ENCODE data around the gene ENSA.
"Not testable (repeated sequence)": the region's sequence is repeated elsewhere in the genome, so short reads cannot be mapped to it uniquely, and the experiment has no call there.

ENSA gene

DNA sequence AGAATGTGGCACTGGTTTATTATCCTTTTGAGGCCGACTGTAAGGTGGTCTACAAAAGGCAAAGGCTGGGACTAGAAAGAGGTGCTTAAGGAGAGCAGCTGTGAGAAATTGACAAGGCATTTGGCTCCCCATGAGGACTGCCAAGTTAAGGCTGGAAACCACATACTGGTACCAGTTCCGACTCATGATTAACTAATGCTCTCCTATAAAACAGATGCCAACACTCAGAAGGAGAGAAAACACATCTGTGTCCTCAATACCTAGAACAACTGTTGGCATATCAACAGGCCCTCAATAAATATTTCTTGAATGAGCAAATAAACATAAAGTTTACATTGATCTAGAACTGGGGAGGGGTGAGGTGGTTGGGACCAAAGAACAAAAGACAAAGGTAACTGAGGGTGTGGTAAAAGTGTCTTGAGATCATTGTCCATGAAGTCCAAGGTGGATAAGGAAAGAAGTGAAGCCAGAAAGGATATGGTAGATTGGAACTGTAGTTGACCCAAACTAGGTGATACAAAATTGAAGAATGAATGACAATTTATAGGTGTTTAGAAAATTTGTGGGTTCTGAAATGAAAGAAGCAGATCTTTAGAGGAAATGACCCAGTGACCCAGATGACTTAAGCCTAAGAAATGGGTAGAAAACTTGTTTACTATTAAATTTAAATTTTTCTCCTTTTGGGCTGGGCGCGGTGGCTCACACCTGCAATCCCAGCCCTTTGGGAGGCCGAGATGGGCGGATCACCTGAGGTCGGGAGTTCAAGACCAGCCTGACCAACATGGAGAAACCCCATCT, 33.1 kb downstream of the ENSA start:
- H3K27ac ChIP-seq: no peak overlapping the region
- no peak overlapping the region for H3K9ac ChIP-seq
- H2AFZ ChIP-seq (ENCODE audit: low read depth): no peak overlapping the region
- H3K4me3 ChIP-seq (IDR thresholded peaks at IDR 0.05; ENCODE audit: insufficient read depth, low read depth, low read length): no peak overlapping the region
- H4K20me1 ChIP-seq (ENCODE audit: insufficient read depth): no peaks in the 10 kb centered on the region
- TF ChIP-seq, protein P1, sequence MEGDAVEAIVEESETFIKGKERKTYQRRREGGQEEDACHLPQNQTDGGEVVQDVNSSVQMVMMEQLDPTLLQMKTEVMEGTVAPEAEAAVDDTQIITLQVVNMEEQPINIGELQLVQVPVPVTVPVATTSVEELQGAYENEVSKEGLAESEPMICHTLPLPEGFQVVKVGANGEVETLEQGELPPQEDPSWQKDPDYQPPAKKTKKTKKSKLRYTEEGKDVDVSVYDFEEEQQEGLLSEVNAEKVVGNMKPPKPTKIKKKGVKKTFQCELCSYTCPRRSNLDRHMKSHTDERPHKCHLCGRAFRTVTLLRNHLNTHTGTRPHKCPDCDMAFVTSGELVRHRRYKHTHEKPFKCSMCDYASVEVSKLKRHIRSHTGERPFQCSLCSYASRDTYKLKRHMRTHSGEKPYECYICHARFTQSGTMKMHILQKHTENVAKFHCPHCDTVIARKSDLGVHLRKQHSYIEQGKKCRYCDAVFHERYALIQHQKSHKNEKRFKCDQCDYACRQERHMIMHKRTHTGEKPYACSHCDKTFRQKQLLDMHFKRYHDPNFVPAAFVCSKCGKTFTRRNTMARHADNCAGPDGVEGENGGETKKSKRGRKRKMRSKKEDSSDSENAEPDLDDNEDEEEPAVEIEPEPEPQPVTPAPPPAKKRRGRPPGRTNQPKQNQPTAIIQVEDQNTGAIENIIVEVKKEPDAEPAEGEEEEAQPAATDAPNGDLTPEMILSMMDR (conservative IDR thresholded peaks at IDR 0.05; ENCODE audit: low read depth, low read length): no peak
- peaks cover 19% of the 10 kb centered on the region for H3K4me1 ChIP-seq (ENCODE audit: low read depth, poor library complexity, severe bottlenecking)
- H3K79me2 ChIP-seq (ENCODE audit: insufficient read depth, low read depth): no peaks in the 10 kb centered on the region
- no peaks in the 10 kb centered on the region for H3K27me3 ChIP-seq (ENCODE audit: insufficient read depth, low read depth)
- no peak overlapping the region for H3K4me2 ChIP-seq
- no peaks in the 10 kb centered on the region for H3K36me3 ChIP-seq (ENCODE audit: insufficient read depth)

DNA sequence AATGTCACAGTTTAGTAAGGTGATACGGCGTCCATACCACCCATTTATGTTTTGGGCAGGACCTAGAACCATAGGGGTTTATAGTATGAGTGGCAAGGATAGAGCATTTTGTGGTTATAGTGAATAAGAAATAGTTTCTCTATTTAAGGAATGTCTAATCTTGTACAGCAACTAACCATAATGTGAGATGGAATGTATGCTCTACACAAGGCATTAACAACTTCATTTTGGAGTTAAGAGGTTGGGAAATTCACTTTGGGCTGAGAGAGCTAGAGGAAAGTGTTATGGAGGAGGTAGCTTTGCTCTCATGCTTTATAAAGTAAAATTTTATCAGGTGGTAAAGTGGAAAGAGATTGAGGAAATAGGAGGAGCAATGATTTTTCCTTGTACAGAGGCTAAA, 47.0 kb downstream of the ENSA start:
- Histone ChIP-seq H3K79me2 (ENCODE audit: insufficient read depth, low read depth) (peaks cover 26% of the 10 kb centered on the region), H3K4me1 (ENCODE audit: low read depth, poor library complexity, severe bottlenecking) (peaks cover 16% of the 10 kb centered on the region), H3K4me3 (IDR thresholded peaks at IDR 0.05; ENCODE audit: insufficient read depth, low read depth, low read length) (no peak overlapping the region), H2AFZ (ENCODE audit: low read depth) (no peak overlapping the region), H3K9ac (no peak overlapping the region), H3K4me2 (no peak overlapping the region), H3K36me3 (ENCODE audit: insufficient read depth) (peaks cover 10% of the 10 kb centered on the region; the same call in 1 of the 2 replicates), H4K20me1 (ENCODE audit: insufficient read depth) (peaks cover 16% of the 10 kb centered on the region), H3K27ac (no peak overlapping the region), H3K27me3 (ENCODE audit: insufficient read depth, low read depth) (no peaks in the 10 kb centered on the region)
- TF ChIP-seq, protein P1 (conservative IDR thresholded peaks at IDR 0.05; ENCODE audit: low read depth, low read length): no peak

DNA sequence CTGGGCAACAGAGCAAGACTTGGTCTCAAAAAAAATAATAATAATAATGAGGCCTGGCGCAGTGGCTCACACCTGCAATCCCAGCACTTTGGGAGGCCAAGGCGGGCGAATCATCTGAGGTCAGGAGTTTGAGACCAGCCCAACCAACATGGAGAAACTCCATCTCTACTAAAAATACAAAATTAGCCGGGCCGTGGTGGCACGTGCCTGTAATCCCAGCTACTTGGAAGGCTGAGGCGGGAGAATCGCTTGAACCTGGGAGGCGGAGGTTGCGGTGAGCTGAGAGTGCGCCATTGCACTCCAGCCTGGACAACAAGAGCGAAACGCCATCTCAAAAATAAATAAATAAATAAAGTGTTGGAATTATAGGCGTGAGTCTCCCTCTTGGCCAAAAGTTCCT, 47.5 kb downstream of the ENSA start:
- H3K9ac ChIP-seq; H2AFZ ChIP-seq (ENCODE audit: low read depth); H3K4me3 ChIP-seq (IDR thresholded peaks at IDR 0.05; ENCODE audit: insufficient read depth, low read depth, low read length); H3K27me3 ChIP-seq (ENCODE audit: insufficient read depth, low read depth); H3K4me2 ChIP-seq; H3K27ac ChIP-seq: not testable (repeated sequence)
- peaks cover 14% of the 10 kb centered on the region for H3K36me3 ChIP-seq (ENCODE audit: insufficient read depth)
- H4K20me1 ChIP-seq (ENCODE audit: insufficient read depth): peaks cover 20% of the 10 kb centered on the region
- H3K4me1 ChIP-seq (ENCODE audit: low read depth, poor library complexity, severe bottlenecking): peaks cover 20% of the 10 kb centered on the region
- H3K79me2 ChIP-seq (ENCODE audit: insufficient read depth, low read depth): peaks cover 30% of the 10 kb centered on the region

DNA sequence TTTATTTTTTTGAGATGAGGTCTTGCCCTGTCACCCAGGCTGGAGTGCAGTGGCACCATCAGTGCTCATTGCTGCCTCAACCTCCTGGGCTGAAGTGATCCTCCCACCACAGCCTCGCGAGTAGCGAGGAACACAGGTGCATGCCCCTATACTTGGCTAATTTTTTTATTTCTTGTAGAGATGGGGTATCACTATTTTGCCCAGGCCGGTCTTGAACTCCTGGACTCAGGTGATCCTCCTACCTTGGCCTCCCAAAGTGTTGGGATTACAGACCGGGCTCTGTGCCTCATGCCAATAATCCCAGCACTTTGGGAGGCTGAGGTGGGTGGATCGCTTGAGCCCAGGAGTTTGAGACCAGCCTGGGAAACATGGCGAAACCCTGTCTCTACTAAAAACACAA, 48.0 kb downstream of the ENSA start:
- Histone ChIP-seq H3K4me1 (ENCODE audit: low read depth, poor library complexity, severe bottlenecking) (peaks cover 25% of the 10 kb centered on the region), H3K79me2 (ENCODE audit: insufficient read depth, low read depth) (peaks cover 35% of the 10 kb centered on the region), H3K36me3 (ENCODE audit: insufficient read depth) (peaks cover 20% of the 10 kb centered on the region), H4K20me1 (ENCODE audit: insufficient read depth) (peaks cover 26% of the 10 kb centered on the region)
- not testable (repeated sequence) for H2AFZ ChIP-seq (ENCODE audit: low read depth); H3K4me3 ChIP-seq (IDR thresholded peaks at IDR 0.05; ENCODE audit: insufficient read depth, low read depth, low read length); H3K27me3 ChIP-seq (ENCODE audit: insufficient read depth, low read depth); H3K27ac ChIP-seq; H3K9ac ChIP-seq; H3K4me2 ChIP-seq

DNA sequence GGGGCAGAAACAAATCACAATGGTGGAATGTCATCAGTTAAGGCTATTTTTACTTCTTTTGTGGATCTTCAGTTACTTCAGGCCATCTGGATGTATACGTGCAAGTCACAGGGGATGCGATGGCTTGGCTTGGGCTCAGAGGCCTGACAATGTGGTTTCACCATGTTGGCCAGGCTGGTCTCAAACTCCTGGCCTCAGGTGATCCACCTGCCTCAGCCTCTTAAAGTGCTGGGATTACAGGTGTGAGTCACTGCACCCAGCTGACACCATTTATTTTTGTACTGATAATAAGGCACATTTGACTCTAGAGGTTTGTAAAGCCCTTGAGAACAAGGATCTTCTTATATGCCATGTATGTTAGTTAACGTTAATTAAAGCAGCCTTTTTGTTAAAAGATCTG, 48.4 kb downstream of the ENSA start:
- not testable (repeated sequence) for H3K27ac ChIP-seq; H3K27me3 ChIP-seq (ENCODE audit: insufficient read depth, low read depth); H2AFZ ChIP-seq (ENCODE audit: low read depth); H3K4me2 ChIP-seq; H3K4me3 ChIP-seq (IDR thresholded peaks at IDR 0.05; ENCODE audit: insufficient read depth, low read depth, low read length); H3K9ac ChIP-seq
- Histone ChIP-seq H3K36me3 (ENCODE audit: insufficient read depth) (peaks cover 24% of the 10 kb centered on the region), H3K4me1 (ENCODE audit: low read depth, poor library complexity, severe bottlenecking) (peaks cover 30% of the 10 kb centered on the region), H4K20me1 (ENCODE audit: insufficient read depth) (peaks cover 30% of the 10 kb centered on the region), H3K79me2 (ENCODE audit: insufficient read depth, low read depth) (peaks cover 40% of the 10 kb centered on the region)

All from KMS-11 (cell line).